K562 (cell line): ENCODE measurements around the gene ZBTB46. TPM values are rescaled to one million over a fixed set of nuclear protein-coding genes. Genes with fewer than 3 reads are reported as not detected.

Experiments
- CREB3 ChIP-seq: fragments of 450-650 bp; conservative IDR thresholded peaks from 2 replicates; pipeline ENCODE4 v1.6.1; 2016; ENCODE audit warnings: missing genetic modification characterization, low read depth, mild to moderate bottlenecking, missing compliant biosample characterization, moderate library complexity
- FOS ChIP-seq: IDR thresholded peaks from 3 replicates; pipeline ENCODE4 v1.6.1; 2011; ENCODE audit not compliant: insufficient read length; ENCODE audit errors: extremely low read depth
- HDAC2 ChIP-seq: fragments of 450-650 bp; IDR thresholded peaks from 2 replicates; pipeline ENCODE4 v1.6.1; 2016; ENCODE audit warnings: mild to moderate bottlenecking
- HNRNPUL1 ChIP-seq: fragments of 200-400 bp; formaldehyde crosslinking; IDR thresholded peaks from 2 replicates; pipeline ENCODE4 v1.6.1; 2017; ENCODE audit warnings: low read length
- KLF10 ChIP-seq: fragments of 250-450 bp; sonication (Bioruptor Pico); IDR thresholded peaks from 2 replicates; pipeline ENCODE4 v1.6.1; 2021; ENCODE audit warnings: matching md5 sums
- MEF2A ChIP-seq: IDR thresholded peaks from 2 replicates; pipeline ENCODE4 v1.6.1; 2011; ENCODE audit warnings: low read depth, mild to moderate bottlenecking, low read length, moderate library complexity; ENCODE audit not compliant: control insufficient read depth
- NFE2 ChIP-seq: IDR thresholded peaks from 2 replicates; pipeline ENCODE4 v1.6.1; 2014; ENCODE audit warnings: antibody characterized with exemption, low read depth
- NR2F6 ChIP-seq: fragments of 450-650 bp; formaldehyde crosslinking; IDR thresholded peaks from 2 replicates; pipeline ENCODE4 v1.4.0; 2020; ENCODE audit warnings: mild to moderate bottlenecking
- PATZ1 ChIP-seq: fragments of 250-450 bp; sonication (Bioruptor Pico); IDR thresholded peaks from 2 replicates; pipeline ENCODE4 v1.5.0; 2020; ENCODE audit warnings: mild to moderate bottlenecking, borderline replicate concordance
- POLR2A ChIP-seq: fragments of 450-650 bp; conservative IDR thresholded peaks from 2 replicates; pipeline ENCODE4 v1.6.1; 2016
- POLR2G ChIP-seq: fragments of 200-400 bp; formaldehyde crosslinking; IDR thresholded peaks from 2 replicates; pipeline ENCODE4 v1.6.1; 2017; ENCODE audit warnings: low read depth, mild to moderate bottlenecking, antibody characterized with exemption, low read length, moderate library complexity
- POLR3G ChIP-seq: IDR thresholded peaks from 2 replicates; pipeline ENCODE4 v1.6.1; 2011; ENCODE audit not compliant: insufficient read length, insufficient replicate concordance; ENCODE audit errors: extremely low read depth
- POU5F1 ChIP-seq: fragments of 150-350 bp; IDR thresholded peaks from 2 replicates; pipeline ENCODE4 v1.6.1; 2014; ENCODE audit warnings: borderline replicate concordance, low read length, low read depth, mild to moderate bottlenecking; ENCODE audit not compliant: partially characterized antibody
- RBFOX2 ChIP-seq: fragments of 200-400 bp; formaldehyde crosslinking; IDR thresholded peaks from 2 replicates; pipeline ENCODE4 v1.6.1; 2017; ENCODE audit warnings: low read depth, mild to moderate bottlenecking, low read length, moderate library complexity
- RCOR1 ChIP-seq, 2 experiments: IDR thresholded peaks; 2 replicates each; pipeline ENCODE4 v1.6.1; 2012; ENCODE audit warnings: low read depth in 2 of 2, low read length in 2 of 2, borderline replicate concordance in 1 of 2, improper control_type of control experiment in 1 of 2
- STAG1 ChIP-seq: sonication (generic); formaldehyde crosslinking; IDR thresholded peaks from 2 replicates; pipeline ENCODE4 v1.5.0; 2020; ENCODE audit warnings: missing genetic modification reagents, borderline replicate concordance
- STAT6 ChIP-seq: sonication (generic); formaldehyde crosslinking; IDR thresholded peaks from 2 replicates; pipeline ENCODE4 v1.8.1; 2023; ENCODE audit warnings: mild to moderate bottlenecking, missing genetic modification reagents
- THRAP3 ChIP-seq: fragments of 450-650 bp; IDR thresholded peaks from 2 replicates; pipeline ENCODE4 v1.6.1; 2016; ENCODE audit warnings: mild to moderate bottlenecking, inconsistent platforms, borderline replicate concordance
- ZNF165 ChIP-seq: fragments of 250-450 bp; sonication (Bioruptor Pico); IDR thresholded peaks from 2 replicates; pipeline ENCODE4 v1.4.0; 2020; ENCODE audit warnings: borderline replicate concordance
- ZNF239 ChIP-seq: fragments of 250-450 bp; sonication (Bioruptor Pico); IDR thresholded peaks from 2 replicates; pipeline ENCODE4 v1.4.0; 2020; ENCODE audit warnings: mild to moderate bottlenecking
- ZNF282 ChIP-seq: sonication (generic); formaldehyde crosslinking; IDR thresholded peaks from 2 replicates; pipeline ENCODE4 v1.8.1; 2023; ENCODE audit warnings: missing genetic modification reagents
- ZNF511 ChIP-seq: sonication (generic); formaldehyde crosslinking; IDR thresholded peaks from 2 replicates; pipeline ENCODE4 v1.8.0; 2022; ENCODE audit warnings: mild to moderate bottlenecking, missing genetic modification reagents
- ZNF561 ChIP-seq: fragments of 450-650 bp; formaldehyde crosslinking; conservative IDR thresholded peaks from 2 replicates; pipeline ENCODE4 v1.4.0; 2020; ENCODE audit warnings: mild to moderate bottlenecking, moderate library complexity
- polyA plus RNA-seq, 8 experiments: library from polyadenylated mRNA; depleted of rRNA in 4 of 8; stranded (reverse) in 5 of 8; unstranded in 3 of 8; fragments of >200 nt; fragmentation: Nextera tagmentation in 2 of 8; fragmentation: Illumina TruSeq in 1 of 8; extraction: Ambion mirVana in 2 of 8; extraction: Trizol in 1 of 8; gene quantifications; 2 replicates each; pipeline versions ENCODE4 v1.2.1 to v1.2.3, GENCODE V29; 2011 to 2014; ENCODE audit warnings: inconsistent platforms in 1 of 8, missing spikeins in 1 of 8
- total RNA-seq, 7 experiments: library from RNA; depleted of rRNA in 6 of 7; stranded (reverse); fragments of >200 nt in 6 of 7; fragmentation: Illumina TruSeq in 2 of 7; extraction: Trizol in 2 of 7; gene quantifications; 2 replicates each; pipeline versions ENCODE4 v1.2.1 to v1.2.3, GENCODE V29; 2011 to 2021; ENCODE audit warnings: low replicate concordance in 1 of 7

Gene ZBTB46
- total and polyA plus RNA-seq, 9 of the 15 experiments (the other 6 are each of a cell fraction or from before 2014, with no cell fraction given), result 0.29 to 4.1 (median 1.1) TPM

- TF ChIP-seq POU5F1 (no peak), PATZ1 (CRISPR knock-in tag) (no peak), ZNF165 (no peak), RBFOX2 (peak; percentile 28; the same call in 1 of the 2 replicates), ZNF282 (CRISPR knock-in tag) (no peak), KLF10 (CRISPR knock-in tag) (no peak), THRAP3 (no peak), HNRNPUL1 (no peak; the same call in 1 of the 2 replicates), ZNF561 (CRISPR knock-in tag) (no peak), POLR2G (peak; percentile 67), POLR3G (no peak), RCOR1 (IDR thresholded peaks at IDR 0.05; ENCODE audit: borderline replicate concordance in 1 of 2, low read depth in 2 of 2, low read length in 2 of 2) (no peak), FOS (no peak), STAT6 (CRISPR knock-in tag) (no peak), POLR2A (peak; percentile 57), HDAC2 (no peak), ZNF511 (CRISPR knock-in tag) (no peak), STAG1 (CRISPR knock-in tag) (0 out of 2 replicates have a peak, but pooled peaks have one; percentile 12), MEF2A (no peak), CREB3 (tag) (no peak), NR2F6 (no peak), ZNF239 (CRISPR knock-in tag) (no peak), NFE2 (no peak)
Observed at GRCh38 chr20:63695424-63696305, 135.4 kb downstream of the ZBTB46 start (continued).
